ENCODE data around the gene DLG2.
"Not testable (repeated sequence)": the region's sequence is repeated elsewhere in the genome, so short reads cannot be mapped to it uniquely, and the experiment has no call there.

Gene DLG2

GRCh38 chr11:84833488-84834088 is 793.6 kb downstream of the DLG2 start:
- DNase-seq (ENCODE audit: low read depth) = no peak

- DNase-seq (ENCODE audit: low read depth) = no peak
Measured at GRCh38 chr11:84830372-84830771, 796.8 kb downstream of the DLG2 start.

- no peak for DNase-seq (ENCODE audit: low read depth)
Measured at GRCh38 chr11:84829162-84829561, 798.0 kb downstream of the DLG2 start.

- no peak for DNase-seq (ENCODE audit: low read depth)
Measured at GRCh38 chr11:84828616-84829015, 798.5 kb downstream of the DLG2 start.

GRCh38 chr11:84825106-84825660 is 802.0 kb downstream of the DLG2 start:
- no peak for DNase-seq (ENCODE audit: low read depth)

- no peak for DNase-seq (ENCODE audit: low read depth)
Measured at GRCh38 chr11:84824624-84825023, 802.5 kb downstream of the DLG2 start.

GRCh38 chr11:84819537-84819936 is 807.6 kb downstream of the DLG2 start:
- DNase-seq (ENCODE audit: low read depth) = no peak

- no peak for DNase-seq (ENCODE audit: low read depth)
Measured at GRCh38 chr11:84819128-84819527, 808.0 kb downstream of the DLG2 start.

- no peak for DNase-seq (ENCODE audit: low read depth)
Measured at GRCh38 chr11:84817998-84818397, 809.1 kb downstream of the DLG2 start.

GRCh38 chr11:84812471-84812969 is 814.6 kb downstream of the DLG2 start:
- DNase-seq (ENCODE audit: low read depth) = no peak

- no peak for DNase-seq (ENCODE audit: low read depth)
Measured at GRCh38 chr11:84806354-84806753, 820.8 kb downstream of the DLG2 start.

- no peak for DNase-seq (ENCODE audit: low read depth)
Measured at GRCh38 chr11:84804041-84804440, 823.1 kb downstream of the DLG2 start.

GRCh38 chr11:84800755-84801346 is 826.3 kb downstream of the DLG2 start:
- DNase-seq (ENCODE audit: low read depth) = no peak

- no peak for DNase-seq (ENCODE audit: low read depth)
Measured at GRCh38 chr11:84799112-84799511, 828.0 kb downstream of the DLG2 start.

GRCh38 chr11:84795698-84796097 is 831.4 kb downstream of the DLG2 start:
- DNase-seq (ENCODE audit: low read depth) = no peak

- no peak for DNase-seq (ENCODE audit: low read depth)
Measured at GRCh38 chr11:84794663-84795443, 832.3 kb downstream of the DLG2 start.

- DNase-seq (ENCODE audit: low read depth) = no peak
Measured at GRCh38 chr11:84793318-84793717, 833.8 kb downstream of the DLG2 start.

GRCh38 chr11:84790849-84791427 is 836.2 kb downstream of the DLG2 start:
- DNase-seq (ENCODE audit: low read depth) = no peak

GRCh38 chr11:84788220-84788619 is 838.9 kb downstream of the DLG2 start:
- no peak for DNase-seq (ENCODE audit: low read depth)

- DNase-seq (ENCODE audit: low read depth) = not testable (repeated sequence)
Measured at GRCh38 chr11:84784158-84784557, 843.0 kb downstream of the DLG2 start.

GRCh38 chr11:84780689-84781293 is 846.4 kb downstream of the DLG2 start:
- no peak for DNase-seq (ENCODE audit: low read depth)

- no peak for DNase-seq (ENCODE audit: low read depth)
Measured at GRCh38 chr11:84775503-84775902, 851.6 kb downstream of the DLG2 start.
